22Rv1 (cell line): ENCODE measurements around the gene PSME3.
A peak's percentile ranks its signal among the peaks of the same experiment; 100 is the strongest.

Experiments
- H3K27ac ChIP-seq: fragments of 450-650 bp; 2 replicates; pipeline ENCODE4 v1.5.1; 2017
- ZFX ChIP-seq: fragments of 450-650 bp; IDR thresholded peaks from 2 replicates; pipeline ENCODE4 v1.6.1; 2017; ENCODE audit warnings: antibody characterized with exemption, borderline replicate concordance
- TF ChIP-seq, protein P1 (sequence below): fragments of 450-650 bp; IDR thresholded peaks from 2 replicates; pipeline ENCODE4 v1.5.1; 2017; ENCODE audit warnings: mild to moderate bottlenecking

PSME3 gene

DNA sequence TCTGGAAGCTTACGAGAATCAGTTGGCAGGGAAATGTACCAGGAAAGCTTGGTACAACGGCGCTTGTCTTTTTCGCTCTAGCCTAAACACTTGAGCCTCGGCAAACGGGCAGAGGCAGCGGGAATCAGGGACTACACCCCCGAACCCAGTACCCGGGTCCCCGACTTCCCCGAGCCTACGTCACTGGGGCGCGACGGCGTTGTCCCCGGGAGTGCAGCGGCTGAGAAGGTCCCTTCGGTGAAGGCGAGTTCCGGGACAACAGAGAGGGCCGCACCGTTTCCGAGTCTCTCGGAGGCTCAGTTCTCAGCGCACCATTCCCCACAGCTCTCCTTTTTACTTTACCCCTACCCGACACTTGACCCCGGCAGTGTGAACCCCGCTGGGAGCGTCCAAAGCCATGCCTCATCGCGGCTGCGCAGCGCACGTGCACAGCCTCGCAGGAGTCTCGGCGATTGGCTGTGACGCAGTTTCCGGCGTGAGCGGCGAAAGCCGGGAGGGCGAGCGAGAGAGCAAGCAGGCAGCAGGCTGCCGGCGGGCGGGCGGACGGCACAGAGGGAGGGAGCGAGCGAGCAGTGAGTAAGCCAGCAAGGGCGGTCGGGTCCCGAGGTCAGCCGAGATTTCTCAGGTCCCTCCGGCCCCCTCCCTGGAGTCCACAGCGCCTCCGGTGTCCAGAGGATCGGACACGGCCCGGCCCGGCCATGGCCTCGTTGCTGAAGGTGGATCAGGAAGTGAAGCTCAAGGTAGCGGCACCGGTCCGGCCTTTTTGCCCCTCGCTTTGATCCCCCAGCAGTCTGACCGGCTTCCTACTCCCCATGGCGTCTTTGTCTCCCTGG lies at the start of gene PSME3:
TSS of gene PSME3 (plus strand) at position 464 of the 833 bp plus-strand sequence. CDS start at position 699, 235 bp downstream.
- no peak for TF ChIP-seq ZFX
- TF ChIP-seq, protein P1, sequence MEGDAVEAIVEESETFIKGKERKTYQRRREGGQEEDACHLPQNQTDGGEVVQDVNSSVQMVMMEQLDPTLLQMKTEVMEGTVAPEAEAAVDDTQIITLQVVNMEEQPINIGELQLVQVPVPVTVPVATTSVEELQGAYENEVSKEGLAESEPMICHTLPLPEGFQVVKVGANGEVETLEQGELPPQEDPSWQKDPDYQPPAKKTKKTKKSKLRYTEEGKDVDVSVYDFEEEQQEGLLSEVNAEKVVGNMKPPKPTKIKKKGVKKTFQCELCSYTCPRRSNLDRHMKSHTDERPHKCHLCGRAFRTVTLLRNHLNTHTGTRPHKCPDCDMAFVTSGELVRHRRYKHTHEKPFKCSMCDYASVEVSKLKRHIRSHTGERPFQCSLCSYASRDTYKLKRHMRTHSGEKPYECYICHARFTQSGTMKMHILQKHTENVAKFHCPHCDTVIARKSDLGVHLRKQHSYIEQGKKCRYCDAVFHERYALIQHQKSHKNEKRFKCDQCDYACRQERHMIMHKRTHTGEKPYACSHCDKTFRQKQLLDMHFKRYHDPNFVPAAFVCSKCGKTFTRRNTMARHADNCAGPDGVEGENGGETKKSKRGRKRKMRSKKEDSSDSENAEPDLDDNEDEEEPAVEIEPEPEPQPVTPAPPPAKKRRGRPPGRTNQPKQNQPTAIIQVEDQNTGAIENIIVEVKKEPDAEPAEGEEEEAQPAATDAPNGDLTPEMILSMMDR = no peak
- H3K27ac ChIP-seq = peak within 1 kb of the TSS; percentile 70

- H3K27ac ChIP-seq = no peak overlapping the region
- no peak for TF ChIP-seq ZFX
- TF ChIP-seq, protein P1 = no peak
Observed at GRCh38 chr17:42783791-42784138, 49.4 kb upstream of the PSME3 start.

- no peak overlapping the region for H3K27ac ChIP-seq
- TF ChIP-seq, protein P1 = no peak
- TF ChIP-seq ZFX = no peak
Observed at GRCh38 chr17:42784409-42784808, 48.8 kb upstream of the PSME3 start.

- TF ChIP-seq, protein P1 = no peak
- no peak for TF ChIP-seq ZFX
- H3K27ac ChIP-seq = no peak overlapping the region
Observed at GRCh38 chr17:42784811-42785592, 48.2 kb upstream of the PSME3 start.

DNA sequence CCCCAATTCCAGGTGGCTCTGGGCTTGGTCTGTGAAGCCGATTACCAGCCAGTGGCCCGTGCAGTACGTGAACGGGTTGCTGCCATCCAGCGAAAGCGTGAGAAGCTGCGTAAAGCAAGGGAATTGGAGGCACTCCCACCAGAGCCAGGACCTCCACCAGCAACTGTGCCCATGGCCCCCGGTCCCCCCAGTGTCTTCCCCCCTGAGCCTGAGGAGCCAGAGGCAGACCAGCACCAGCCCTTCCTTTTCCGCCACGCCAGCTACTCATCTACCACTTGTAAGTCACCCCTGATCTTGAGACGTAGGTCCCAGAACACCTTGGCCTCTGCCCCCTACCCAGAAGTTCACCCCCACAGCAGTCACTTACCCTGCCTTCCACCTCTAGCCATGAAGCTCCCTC lies 45.9 kb upstream of the PSME3 start:
- no peak for TF ChIP-seq ZFX
- TF ChIP-seq, protein P1 = no peak
- H3K27ac ChIP-seq = no peak overlapping the region

DNA sequence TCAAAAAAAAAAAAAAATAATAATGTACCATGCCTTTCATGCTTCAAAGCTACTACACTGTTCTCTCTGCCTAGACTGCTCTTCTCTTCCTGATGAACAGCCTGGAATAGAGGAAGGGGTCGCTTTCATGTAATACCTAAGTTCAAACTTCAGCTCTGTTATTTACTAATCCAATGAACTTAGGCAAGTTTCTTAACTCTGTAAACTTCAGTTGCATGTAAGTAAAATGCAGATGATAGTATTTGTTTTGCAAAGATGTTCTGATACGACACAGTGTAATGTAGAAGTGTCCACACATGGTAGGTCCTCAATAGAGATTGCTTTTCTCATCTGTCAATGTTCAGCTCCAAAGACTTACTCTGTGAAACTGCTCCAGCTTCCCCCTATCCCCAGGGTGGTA lies 41.2 kb upstream of the PSME3 start:
- H3K27ac ChIP-seq = no peak overlapping the region
- TF ChIP-seq ZFX = no peak

DNA sequence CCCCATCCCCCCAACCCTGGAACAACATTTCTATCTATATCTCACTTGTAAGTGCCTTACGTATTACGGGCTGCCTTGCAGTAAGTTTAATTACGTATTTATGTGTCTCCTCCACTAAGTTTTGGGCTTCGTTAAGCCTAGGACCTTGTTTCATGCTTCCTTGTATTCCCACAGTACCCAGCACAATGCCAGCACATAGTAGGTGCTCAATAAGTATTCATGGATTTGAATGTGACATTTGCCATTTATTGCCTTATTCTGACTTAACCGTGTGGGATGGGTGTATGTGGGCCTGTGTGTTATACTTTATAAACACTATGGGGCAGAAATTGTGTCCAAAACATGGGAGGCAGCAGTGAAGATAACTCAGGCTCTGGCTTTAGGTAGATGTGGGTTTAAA lies 40.7 kb upstream of the PSME3 start:
- H3K27ac ChIP-seq = no peak overlapping the region
- TF ChIP-seq, protein P1 = no peak
- no peak for TF ChIP-seq ZFX
